Astrocyte of the cerebellum (primary cell): ENCODE data around the gene NIPAL3.
"Not testable (repeated sequence)": the region's sequence is repeated elsewhere in the genome, so short reads cannot be mapped to it uniquely, and the experiment has no call there.

Experiments
- DNase-seq: peaks from one replicate; pipeline ENCODE4 v3.0.0-alpha.2; 2011; ENCODE audit warnings: low read depth
- H3K4me3 ChIP-seq: 2 replicates; pipeline ENCODE4 v1.5.1; 2011; ENCODE audit warnings: mild to moderate bottlenecking, low read depth, low read length, moderate library complexity
- in situ Hi-C: cut with HindIII; loops from 2 replicates; pipeline ENCODE4 v1.10.0; 2017; ENCODE audit warnings: low sequenced_read_pairs
- TF ChIP-seq, protein P1 (sequence below): IDR thresholded peaks from 2 replicates; pipeline ENCODE4 v1.5.1; 2012; ENCODE audit warnings: low read length, low read depth, moderate library complexity, mild to moderate bottlenecking; ENCODE audit errors: missing control alignments

NIPAL3 gene

DNA sequence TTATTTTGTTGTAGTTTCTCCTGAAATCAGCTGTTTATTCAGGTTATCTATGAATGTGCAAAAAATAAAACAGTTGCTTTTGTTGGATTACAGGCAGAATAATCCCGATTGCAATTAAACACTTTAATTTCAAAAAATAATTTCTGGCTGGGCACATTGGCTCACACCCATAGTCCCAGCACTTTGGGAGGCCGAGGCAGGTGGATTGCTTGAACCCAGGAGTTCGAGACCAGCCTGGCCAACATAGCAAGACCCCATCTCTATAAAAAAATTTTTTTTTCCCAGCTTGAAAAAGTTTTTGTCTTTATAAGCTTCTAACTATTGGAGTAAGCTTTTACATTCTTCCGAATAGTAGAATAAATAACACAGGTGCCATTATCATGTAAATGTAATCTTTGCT lies 102.3 kb downstream of the NIPAL3 start:
- TF ChIP-seq, protein P1, sequence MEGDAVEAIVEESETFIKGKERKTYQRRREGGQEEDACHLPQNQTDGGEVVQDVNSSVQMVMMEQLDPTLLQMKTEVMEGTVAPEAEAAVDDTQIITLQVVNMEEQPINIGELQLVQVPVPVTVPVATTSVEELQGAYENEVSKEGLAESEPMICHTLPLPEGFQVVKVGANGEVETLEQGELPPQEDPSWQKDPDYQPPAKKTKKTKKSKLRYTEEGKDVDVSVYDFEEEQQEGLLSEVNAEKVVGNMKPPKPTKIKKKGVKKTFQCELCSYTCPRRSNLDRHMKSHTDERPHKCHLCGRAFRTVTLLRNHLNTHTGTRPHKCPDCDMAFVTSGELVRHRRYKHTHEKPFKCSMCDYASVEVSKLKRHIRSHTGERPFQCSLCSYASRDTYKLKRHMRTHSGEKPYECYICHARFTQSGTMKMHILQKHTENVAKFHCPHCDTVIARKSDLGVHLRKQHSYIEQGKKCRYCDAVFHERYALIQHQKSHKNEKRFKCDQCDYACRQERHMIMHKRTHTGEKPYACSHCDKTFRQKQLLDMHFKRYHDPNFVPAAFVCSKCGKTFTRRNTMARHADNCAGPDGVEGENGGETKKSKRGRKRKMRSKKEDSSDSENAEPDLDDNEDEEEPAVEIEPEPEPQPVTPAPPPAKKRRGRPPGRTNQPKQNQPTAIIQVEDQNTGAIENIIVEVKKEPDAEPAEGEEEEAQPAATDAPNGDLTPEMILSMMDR, result no peak
- in situ Hi-C loops, result no loop called here
- no peak overlapping the region for H3K4me3 ChIP-seq
- DNase-seq, result no peak

DNA sequence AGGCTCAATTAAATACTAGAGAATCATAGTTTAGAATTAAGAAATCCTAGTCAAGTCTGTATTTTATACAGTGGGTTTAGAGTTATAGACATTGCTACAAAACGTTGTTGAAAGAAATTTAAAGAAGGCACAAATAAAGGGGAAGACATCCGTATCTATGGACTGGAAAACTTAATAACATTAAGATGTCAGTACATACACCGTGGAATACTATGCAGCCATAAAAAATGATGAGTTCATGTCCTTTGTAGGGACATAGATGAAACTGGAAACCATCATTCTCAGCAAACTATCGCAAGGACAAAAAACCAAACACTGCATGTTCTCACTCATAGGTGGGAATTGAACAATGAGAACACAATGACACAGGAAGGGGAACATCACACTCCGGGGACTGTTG lies 104.7 kb downstream of the NIPAL3 start:
- in situ Hi-C loops, H3K4me3 ChIP-seq, DNase-seq: not testable (repeated sequence)
